Mesothelial cell of epicardium (in vitro differentiated cells): ENCODE data around the gene MAP3K1. TPM values are rescaled to one million over a fixed set of nuclear protein-coding genes. Genes with fewer than 3 reads are reported as not detected.

Source experiments
- DNase-seq, 2 experiments: peaks; one replicate each; pipeline ENCODE4 v3.0.0; 2021; ENCODE audit warnings: low spot score in 2 of 2; ENCODE audit not compliant: unreplicated experiment in 2 of 2
- H3K27ac Mint-ChIP-seq: 2 replicates; pipeline ENCODE4 v1.8.0; 2021; ENCODE audit warnings: mixed read lengths
- H3K27me3 Mint-ChIP-seq: 2 replicates; pipeline ENCODE4 v1.8.0; 2021; ENCODE audit warnings: low read depth, mixed read lengths
- H3K36me3 Mint-ChIP-seq: 2 replicates; pipeline ENCODE4 v1.8.0; 2021; ENCODE audit warnings: mixed read lengths
- H3K4me1 Mint-ChIP-seq: 2 replicates; pipeline ENCODE4 v1.8.0; 2021; ENCODE audit warnings: mixed read lengths
- H3K4me3 Mint-ChIP-seq: 2 replicates; pipeline ENCODE4 v1.8.0; 2021; ENCODE audit warnings: mild to moderate bottlenecking, moderate library complexity, mixed read lengths
- H3K9me3 Mint-ChIP-seq: 2 replicates; pipeline ENCODE4 v1.8.0; 2021; ENCODE audit warnings: mixed read lengths
- CTCF ChIP-seq: fragments of 200-600 bp; sonication (generic); IDR thresholded peaks from one replicate; pipeline ENCODE4 v1.5.0; 2021; ENCODE audit warnings: antibody characterized with exemption; ENCODE audit not compliant: unreplicated experiment
- total RNA-seq: library from RNA; stranded (reverse); gene quantifications from 3 replicates; pipeline ENCODE4 v1.2.1, GENCODE V29; 2021

The MAP3K1 gene
- total RNA-seq, 1 donor from 2014 or later, result 54.8 TPM

- no peak for TF ChIP-seq CTCF
- Mint-ChIP-seq H3K27ac (no peak overlapping the region), H3K4me1 (no peaks in the 10 kb centered on the region), H3K36me3 (peaks cover 10% of the 10 kb centered on the region), H3K27me3 (no peaks in the 10 kb centered on the region), H3K9me3 (peaks cover 8% of the 10 kb centered on the region), H3K4me3 (no peak overlapping the region)
- DNase-seq, result no peak
These were observed 85.0 kb downstream of the MAP3K1 start for GRCh38 chr5:56900395-56900794.

- DNase-seq, result no peak
- peaks cover 6% of the 10 kb centered on the region for H3K36me3 Mint-ChIP-seq
- H3K27ac Mint-ChIP-seq, result no peak overlapping the region
- no peak overlapping the region for H3K4me3 Mint-ChIP-seq
- peak; percentile 69 for TF ChIP-seq CTCF
- no peaks in the 10 kb centered on the region for H3K27me3 Mint-ChIP-seq
- peaks cover 8% of the 10 kb centered on the region for H3K9me3 Mint-ChIP-seq
- H3K4me1 Mint-ChIP-seq, result no peaks in the 10 kb centered on the region
These were observed 85.7 kb downstream of the MAP3K1 start for GRCh38 chr5:56900858-56901578.

- peak overlapping the region; percentile 81 for H3K4me3 Mint-ChIP-seq
- H3K27me3 Mint-ChIP-seq, result no peaks in the 10 kb centered on the region
- H3K4me1 Mint-ChIP-seq, result peaks cover 22% of the 10 kb centered on the region
- peak overlapping the region; percentile 99 for H3K27ac Mint-ChIP-seq
- peaks cover 12% of the 10 kb centered on the region for H3K9me3 Mint-ChIP-seq
- TF ChIP-seq CTCF, result no peak
- peaks cover 10% of the 10 kb centered on the region for H3K36me3 Mint-ChIP-seq
- DNase-seq, result peak; percentile 38 to 64
These were observed 93.6 kb downstream of the MAP3K1 start for GRCh38 chr5:56908942-56909293.

GRCh38 chr5:56909294-56910209, 94.2 kb downstream of the MAP3K1 start, which contains the start of gene SETD9:
SETD9 (plus strand) TSS chr5:56909596; CDS start chr5:56909646, 50 bp downstream.
- peak within 1 kb of the TSS; percentile 99 for H3K27ac Mint-ChIP-seq
- no peaks in the 10 kb centered on the region for H3K27me3 Mint-ChIP-seq
- TF ChIP-seq CTCF, result no peak
- DNase-seq, result peak; percentile 95 to 98
- H3K4me3 Mint-ChIP-seq, result peak within 1 kb of the TSS; percentile 81
- H3K9me3 Mint-ChIP-seq, result peaks cover 6% of the 10 kb centered on the region
- H3K4me1 Mint-ChIP-seq, result peaks cover 22% of the 10 kb centered on the region
- H3K36me3 Mint-ChIP-seq, result peaks cover 10% of the 10 kb centered on the region

GRCh38 chr5:56910210-56910965, 95.0 kb downstream of the MAP3K1 start:
- Mint-ChIP-seq H3K4me1 (peaks cover 22% of the 10 kb centered on the region), H3K27ac (peak overlapping the region; percentile 98), H3K9me3 (peaks cover 5% of the 10 kb centered on the region), H3K27me3 (no peaks in the 10 kb centered on the region), H3K36me3 (peaks cover 10% of the 10 kb centered on the region), H3K4me3 (peak overlapping the region; percentile 81)
- peak in 1 of 2 experiments; percentile 26 for DNase-seq
- TF ChIP-seq CTCF, result no peak
